ENCODE measurements around the gene SNX25. TPM values are rescaled to one million over a fixed set of nuclear protein-coding genes. Genes with fewer than 3 reads are reported as not detected.

Gene SNX25
- total and polyA plus RNA-seq, 7 donors = 5.3 to 13.0 (median 9.8) TPM

Other genes with a start within 250 kb of the SNX25 start
- under 1 TPM in 1 of 4 donors, not detected in 3; 0.36 TPM for gene HELT, start 191.1 kb upstream of the SNX25 start, total RNA-seq
- gene HELT, start 191.1 kb upstream of the SNX25 start, polyA plus RNA-seq = not detected
- gene SLC25A4, start 66.3 kb upstream of the SNX25 start, total RNA-seq = 1,000 to 10,000 TPM in 1 of 4 donors, 100 to 1,000 TPM in 3; 384 to 1,107 (median 729) TPM
- gene SLC25A4, start 66.3 kb upstream of the SNX25 start, polyA plus RNA-seq = 100 to 1,000 TPM; 609 to 934 (median 795) TPM
- gene CFAP97, start 5.6 kb upstream of the SNX25 start, total RNA-seq = 10 to 100 TPM; 10.1 to 20.3 (median 11.3) TPM
- 1 to 10 TPM; 3.0 to 7.7 (median 7.5) TPM for gene CFAP97, start 5.6 kb upstream of the SNX25 start, polyA plus RNA-seq
- 1 to 10 TPM in 2 of 4 donors, under 1 TPM in 2; 0.80 to 3.0 (median 1.1) TPM for gene LRP2BP, start 186.3 kb downstream of the SNX25 start, total RNA-seq
- 1 to 10 TPM in 1 of 3 donors, under 1 TPM in 2; 0.48 to 1.1 (median 0.59) TPM for gene LRP2BP, start 186.3 kb downstream of the SNX25 start, polyA plus RNA-seq
- gene ANKRD37, start 187.2 kb downstream of the SNX25 start, total RNA-seq = 10 to 100 TPM in 3 of 4 donors, 1 to 10 TPM in 1; 6.9 to 26.6 (median 16.3) TPM
- 10 to 100 TPM; 17.4 to 31.2 (median 29.6) TPM for gene ANKRD37, start 187.2 kb downstream of the SNX25 start, polyA plus RNA-seq
- gene UFSP2, start 216.4 kb downstream of the SNX25 start, total RNA-seq = 10 to 100 TPM; 32.1 to 45.5 (median 41.4) TPM
- gene UFSP2, start 216.4 kb downstream of the SNX25 start, polyA plus RNA-seq = 10 to 100 TPM; 22.5 to 33.8 (median 31.4) TPM

Data from psoas muscle (tissue), 7 donors.